T47D (cell line): Measurements from ENCODE around the gene KMO.

Experiments used
- DNase-seq, 2 experiments: peaks; one replicate each; pipeline versions ENCODE4 v3.0.0 to v3.0.0-alpha.2; 2011 to 2012; ENCODE audit warnings: low read depth in 1 of 2, low spot score in 1 of 2
- JUND ChIP-seq: IDR thresholded peaks from 2 replicates; pipeline ENCODE4 v1.6.1; 2012; ENCODE audit warnings: low read depth
- in situ Hi-C: cut with HindIII; loops from 2 replicates; pipeline ENCODE4 v1.10.0; 2016; ENCODE audit warnings: low sequenced_read_pairs, low pct_unique_long_range_greater_than_20kb

The KMO gene

GRCh38 chr1:241589521-241589920 is 57.3 kb downstream of the KMO start:
- in situ Hi-C loops: no loop called here
- peak; percentile 15 to 91 for DNase-seq
- TF ChIP-seq JUND: peak; percentile 33; the same call in 1 of the 2 replicates

- in situ Hi-C loops: no loop called here
- no peak for TF ChIP-seq JUND
- peak in 1 of 2 experiments; percentile 71 for DNase-seq
These were observed 58.5 kb downstream of the KMO start for GRCh38 chr1:241590719-241591118.

- in situ Hi-C loops: no loop called here
- peak in 1 of 2 experiments; percentile 92 for DNase-seq
- no peak for TF ChIP-seq JUND
These were observed 59.1 kb downstream of the KMO start for GRCh38 chr1:241591317-241591716.

GRCh38 chr1:241591736-241592135 is 59.6 kb downstream of the KMO start:
- no peak for TF ChIP-seq JUND
- DNase-seq: peak in 1 of 2 experiments; percentile 76
- in situ Hi-C loops: no loop called here

GRCh38 chr1:241592273-241592958 is 60.2 kb downstream of the KMO start:
- DNase-seq: no peak
- no peak for TF ChIP-seq JUND
- in situ Hi-C loops: no loop called here

- TF ChIP-seq JUND: no peak
- in situ Hi-C loops: no loop called here
- no peak for DNase-seq
These were observed 61.0 kb downstream of the KMO start for GRCh38 chr1:241593186-241593585.

- TF ChIP-seq JUND: no peak
- in situ Hi-C loops: no loop called here
- DNase-seq: no peak
These were observed 64.5 kb downstream of the KMO start for GRCh38 chr1:241596633-241597032.

- DNase-seq: no peak
- in situ Hi-C loops: no loop called here
- TF ChIP-seq JUND: no peak
These were observed 66.1 kb downstream of the KMO start for GRCh38 chr1:241598249-241598648.

GRCh38 chr1:241600496-241600901 is 68.3 kb downstream of the KMO start:
- in situ Hi-C loops: no loop called here
- TF ChIP-seq JUND: no peak
- DNase-seq: no peak

GRCh38 chr1:241603731-241604245 is 71.6 kb downstream of the KMO start:
- no peak for DNase-seq
- in situ Hi-C loops: no loop called here
- no peak for TF ChIP-seq JUND

GRCh38 chr1:241605146-241605805 is 73.1 kb downstream of the KMO start:
- DNase-seq: no peak
- no peak for TF ChIP-seq JUND
- in situ Hi-C loops: no loop called here

GRCh38 chr1:241606544-241606943 is 74.4 kb downstream of the KMO start:
- no peak for TF ChIP-seq JUND
- in situ Hi-C loops: no loop called here
- DNase-seq: no peak

- in situ Hi-C loops: no loop called here
- no peak for TF ChIP-seq JUND
- no peak for DNase-seq
These were observed 75.3 kb downstream of the KMO start for GRCh38 chr1:241607497-241607896.
